Iris pigment epithelial cell (primary cell): ENCODE data around the gene SH3PXD2A.

Experiments
- DNase-seq: peaks from one replicate; pipeline ENCODE4 v3.0.0-alpha.2; 2011; ENCODE audit warnings: low read depth

Gene SH3PXD2A

DNA sequence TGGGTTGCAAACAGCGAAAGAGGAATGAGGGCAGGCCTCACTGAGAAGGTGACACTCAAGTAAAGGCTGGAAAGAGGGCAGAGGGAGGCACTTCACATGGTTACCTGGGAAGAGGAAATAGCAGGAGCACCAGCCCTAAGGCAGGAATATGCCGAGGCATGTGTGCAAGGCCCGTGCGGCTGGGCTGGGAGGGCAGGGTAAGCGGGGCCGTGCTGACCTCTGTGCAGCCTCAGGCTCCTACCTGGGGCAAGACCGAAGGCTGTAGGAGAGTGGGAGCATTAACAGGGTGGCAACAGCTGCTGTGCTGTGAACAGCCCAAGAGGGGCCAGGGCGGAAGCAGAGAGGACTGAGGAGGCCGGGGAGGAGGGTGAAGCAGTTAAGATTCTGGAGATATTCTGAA, 24.0 kb upstream of the SH3PXD2A start:
- no peak for DNase-seq

DNA sequence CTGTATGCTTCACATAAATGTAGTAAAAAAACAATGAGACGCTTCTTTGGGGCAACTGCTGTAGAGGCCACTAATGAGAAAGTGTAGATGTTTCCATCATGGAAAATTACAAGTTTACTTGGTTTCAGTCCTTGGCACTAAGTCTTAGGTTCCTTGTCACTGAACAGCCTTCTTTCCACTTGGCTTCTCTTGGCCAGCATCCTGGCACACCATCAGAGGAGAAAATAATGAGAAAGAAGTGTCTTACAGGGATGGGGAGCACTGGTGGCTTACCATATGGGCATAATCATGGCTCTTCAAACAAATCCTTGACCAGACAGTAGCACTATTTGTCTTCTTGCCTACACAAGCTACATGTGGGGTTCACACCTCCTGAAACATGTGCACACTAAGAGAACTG, 22.5 kb upstream of the SH3PXD2A start:
- no peak for DNase-seq

- DNase-seq: no peak
These were observed 20.8 kb upstream of the SH3PXD2A start for GRCh38 chr10:103876155-103876554.

GRCh38 chr10:103874730-103875129, 19.4 kb upstream of the SH3PXD2A start:
- DNase-seq: no peak

DNA sequence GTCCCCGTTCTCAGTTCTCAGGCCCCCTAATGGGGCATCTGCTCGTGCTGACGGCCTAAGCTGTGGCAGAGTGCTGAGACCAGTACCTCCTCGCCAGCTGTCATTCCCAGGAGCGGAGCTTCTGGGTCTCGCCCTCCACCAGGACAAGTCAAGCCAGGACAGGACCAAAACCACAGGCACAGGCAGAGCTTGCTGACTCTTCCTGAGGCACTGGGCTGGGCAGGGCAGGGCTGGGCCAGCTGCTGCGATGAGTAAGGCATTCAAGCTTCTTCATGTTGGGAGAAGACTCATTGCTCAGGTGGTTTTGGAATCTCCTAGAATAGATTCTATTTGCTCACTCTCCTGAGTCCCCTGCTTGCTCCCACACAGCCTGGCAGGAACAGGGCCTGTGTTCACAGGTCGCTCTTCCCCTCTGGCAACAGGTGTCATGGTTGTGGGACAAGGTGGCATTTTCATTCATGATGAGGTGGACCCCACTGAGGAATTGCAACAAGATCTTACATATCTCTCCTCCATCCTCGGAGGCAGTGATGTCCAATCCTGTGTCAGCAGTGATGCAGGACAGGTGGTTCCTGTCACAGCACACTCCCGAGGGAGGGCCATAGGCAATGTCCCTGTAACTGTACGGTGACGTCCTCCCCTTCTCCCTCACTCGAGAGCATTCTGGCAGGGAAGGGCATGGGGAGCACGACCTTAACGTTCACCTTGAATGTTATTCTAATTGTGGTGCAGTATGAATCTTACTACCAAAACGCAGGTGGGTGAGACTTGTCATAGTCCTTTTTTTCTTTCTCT, 17.0 kb upstream of the SH3PXD2A start:
- peak; percentile 55 for DNase-seq

DNA sequence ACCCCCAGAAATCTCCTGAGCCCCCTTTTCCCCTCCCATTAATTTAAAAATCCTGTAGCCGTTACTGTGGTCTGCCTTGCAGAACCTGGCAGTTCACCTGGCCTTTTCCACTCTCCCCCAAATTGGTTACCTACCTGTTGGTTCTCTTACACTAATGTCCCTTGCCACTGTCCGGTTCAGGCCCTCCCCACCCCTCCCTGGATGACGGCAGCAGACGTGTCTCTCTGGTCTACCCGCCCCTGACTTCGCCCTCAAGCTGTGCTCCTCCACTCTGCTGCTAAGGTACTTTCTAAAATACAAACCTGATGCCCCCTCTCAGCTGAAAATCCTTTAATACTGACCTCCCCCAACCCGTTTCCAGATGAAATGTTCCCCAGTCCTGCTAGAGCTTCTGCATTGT, 15.6 kb upstream of the SH3PXD2A start:
- DNase-seq: no peak

- DNase-seq: peak; percentile 32
These were observed 15.1 kb upstream of the SH3PXD2A start for GRCh38 chr10:103870516-103870915.

- no peak for DNase-seq
These were observed 14.0 kb upstream of the SH3PXD2A start for GRCh38 chr10:103869336-103869735.

DNA sequence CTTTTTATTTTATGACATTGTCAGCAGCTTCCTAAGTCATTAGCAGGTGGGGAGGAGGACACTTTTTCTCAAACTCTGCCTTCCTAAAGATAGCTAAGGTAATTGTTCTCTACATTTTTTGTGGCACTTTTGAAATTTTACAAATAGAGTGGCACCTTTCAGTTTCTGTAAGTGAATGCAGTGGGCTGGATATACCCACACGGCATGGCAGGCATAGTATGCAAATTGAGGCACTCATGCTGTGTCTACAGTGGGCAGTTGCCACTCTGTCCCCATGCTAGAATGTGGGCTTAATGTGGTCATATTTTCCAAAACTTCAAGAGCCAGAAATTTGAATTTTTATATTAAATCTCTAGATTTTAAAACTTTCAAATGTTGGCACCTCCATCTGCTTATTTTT, 12.8 kb upstream of the SH3PXD2A start:
- DNase-seq: no peak

GRCh38 chr10:103861505-103861904, 6.1 kb upstream of the SH3PXD2A start:
- DNase-seq: peak; percentile 47

GRCh38 chr10:103859161-103860086, 4.0 kb upstream of the SH3PXD2A start:
- peak; percentile 64 for DNase-seq

- DNase-seq: no peak
These were observed 3.0 kb upstream of the SH3PXD2A start for GRCh38 chr10:103858360-103858759.

GRCh38 chr10:103856797-103857170, 1.4 kb upstream of the SH3PXD2A start:
- DNase-seq: no peak

DNA sequence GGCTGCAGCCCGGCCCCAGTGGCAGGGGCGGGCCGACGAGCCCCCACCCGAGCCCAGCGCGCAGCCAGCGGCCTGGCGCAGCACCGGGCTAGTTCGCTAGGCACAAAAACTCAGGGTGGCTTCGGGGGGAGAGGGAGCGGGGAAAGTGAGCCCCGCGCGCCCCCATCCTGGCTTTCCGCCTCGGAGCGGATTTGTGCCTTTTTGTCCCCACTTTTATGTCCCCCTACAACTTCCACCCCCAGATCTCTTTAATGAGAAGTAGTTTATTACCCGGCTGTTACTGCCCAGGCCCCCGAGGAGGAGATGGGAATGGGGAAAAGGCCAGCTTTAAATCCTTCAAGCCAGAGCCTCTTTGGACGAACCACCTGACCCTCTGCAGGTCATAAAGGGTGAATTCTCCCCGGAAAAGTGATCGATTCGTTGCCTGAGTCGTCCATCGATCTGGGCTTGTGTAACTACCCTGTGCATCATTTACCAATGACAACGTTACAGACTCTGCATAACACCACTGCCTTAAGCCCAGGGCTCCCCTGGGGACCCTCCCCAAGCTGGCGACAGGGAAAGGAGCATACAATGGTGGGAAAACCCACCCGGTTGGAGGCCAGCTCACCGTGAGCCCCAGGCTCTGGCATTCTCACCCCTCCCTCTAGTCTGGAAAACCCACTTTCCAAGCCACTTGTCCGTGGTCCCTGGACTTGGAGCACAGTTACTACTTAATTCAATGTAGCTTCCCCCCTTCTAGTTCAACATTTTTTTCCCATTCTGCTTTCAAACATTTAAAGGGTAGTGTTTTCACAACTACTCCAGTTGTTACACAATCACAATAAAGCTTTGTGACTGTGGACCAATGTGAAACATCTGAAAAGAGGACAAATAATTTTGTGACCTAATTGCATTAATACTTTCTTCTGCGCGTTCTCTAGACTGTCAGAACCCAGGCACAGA, 748 bp upstream of the SH3PXD2A start:
- no peak for DNase-seq

GRCh38 chr10:103854686-103855391, 537 bp downstream of the SH3PXD2A start:
- DNase-seq: no peak

GRCh38 chr10:103854265-103854685, 1.1 kb downstream of the SH3PXD2A start:
- no peak for DNase-seq

DNA sequence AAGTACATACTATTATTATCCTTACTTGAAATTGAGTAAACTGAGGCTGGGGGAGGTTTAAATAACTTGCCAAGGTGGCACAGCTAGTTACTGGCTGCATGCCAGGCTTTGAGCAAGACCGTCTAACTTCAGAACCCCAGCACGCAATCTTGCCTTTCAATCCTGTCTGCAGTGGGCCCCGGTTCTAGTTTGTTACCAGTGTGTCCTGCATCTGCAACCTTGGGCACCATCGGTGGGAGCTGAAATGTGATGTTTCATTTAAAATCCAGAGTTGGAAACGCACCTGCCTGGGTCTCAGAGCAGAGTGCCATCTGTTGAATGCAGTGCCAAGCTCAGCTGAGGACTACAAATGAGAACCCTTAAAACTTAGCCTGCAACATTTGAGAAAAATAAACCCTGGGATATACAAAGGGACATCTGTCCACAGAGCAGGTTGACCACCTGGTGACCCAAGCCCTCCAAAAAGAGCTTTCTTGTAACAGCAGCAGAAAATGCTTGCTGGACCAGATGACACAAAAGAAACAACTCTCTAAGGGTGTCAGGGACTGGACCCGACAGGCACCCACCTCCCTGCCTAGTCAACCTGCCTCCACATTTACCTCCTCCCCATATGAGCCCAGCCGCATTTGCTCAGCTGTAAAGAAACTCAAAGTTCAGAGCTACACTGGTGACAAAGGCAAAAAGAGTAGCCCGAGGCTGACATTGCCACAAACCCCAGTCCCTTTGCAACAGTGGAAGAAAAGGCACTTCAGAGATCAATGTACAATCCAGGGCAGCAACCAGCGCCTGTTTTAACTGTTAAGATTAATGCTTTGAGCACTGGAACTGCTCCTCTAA, 1.7 kb downstream of the SH3PXD2A start:
- DNase-seq: no peak

DNA sequence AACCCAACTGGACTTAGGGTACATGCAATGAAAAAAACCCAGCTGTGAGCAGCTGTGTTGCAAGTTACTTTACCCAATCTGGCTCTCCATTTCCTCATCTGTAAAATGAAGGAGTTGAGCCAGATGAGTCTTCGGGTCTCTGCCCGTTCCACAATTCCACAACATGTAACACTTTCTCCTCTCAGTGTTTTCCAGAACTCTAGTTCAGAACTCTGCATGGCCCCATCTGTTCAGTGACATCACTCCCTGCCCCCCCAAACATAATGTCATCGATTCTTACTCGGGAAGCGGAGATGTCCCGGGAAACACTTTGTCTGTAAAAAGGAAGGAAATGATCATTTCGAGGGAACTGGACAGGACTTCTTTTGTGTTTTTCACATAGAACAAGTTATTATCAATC, 2.5 kb downstream of the SH3PXD2A start:
- DNase-seq: no peak

GRCh38 chr10:103852189-103852711, 3.1 kb downstream of the SH3PXD2A start:
- DNase-seq: no peak

DNA sequence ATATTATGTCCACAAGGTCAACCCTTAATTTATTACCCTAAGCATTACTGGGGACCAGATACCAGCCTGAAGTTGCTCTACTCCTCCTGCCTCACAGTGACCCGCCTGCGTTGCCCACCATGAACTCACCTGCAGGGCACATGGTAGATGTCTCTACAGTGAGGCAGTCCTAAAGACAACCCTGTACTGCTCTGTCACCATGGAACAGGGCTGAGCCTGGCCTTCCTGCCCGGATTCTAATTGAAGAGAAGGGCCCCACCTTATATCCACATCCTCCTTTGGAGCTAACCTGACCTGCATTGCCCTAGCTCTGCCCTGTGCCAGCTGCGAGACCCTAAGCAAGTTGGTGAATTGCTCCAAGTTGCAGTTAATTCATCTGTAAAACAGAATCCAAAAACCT, 4.1 kb downstream of the SH3PXD2A start:
- no peak for DNase-seq
